HEK293 (cell line): ENCODE measurements around the gene CSK.

Experiments
- GLIS2 ChIP-seq: fragments of 450-650 bp; formaldehyde crosslinking; IDR thresholded peaks from 2 replicates; pipeline ENCODE4 v1.5.1; 2016; ENCODE audit warnings: missing biosample characterization, missing genetic modification characterization
- KLF10 ChIP-seq: fragments of 450-650 bp; IDR thresholded peaks from 2 replicates; pipeline ENCODE4 v1.5.1; 2018; ENCODE audit warnings: missing biosample characterization, mild to moderate bottlenecking, missing genetic modification characterization
- KLF8 ChIP-seq: fragments of 450-650 bp; formaldehyde crosslinking; IDR thresholded peaks from 2 replicates; pipeline ENCODE4 v1.5.1; 2016; ENCODE audit warnings: missing biosample characterization, missing genetic modification characterization
- MZF1 ChIP-seq: fragments of 450-650 bp; formaldehyde crosslinking; IDR thresholded peaks from 2 replicates; pipeline ENCODE4 v1.5.1; 2017; ENCODE audit warnings: missing biosample characterization, missing genetic modification characterization, borderline replicate concordance
- OSR2 ChIP-seq: fragments of 450-650 bp; formaldehyde crosslinking; IDR thresholded peaks from 2 replicates; pipeline ENCODE4 v1.5.1; 2016; ENCODE audit warnings: missing biosample characterization, missing genetic modification characterization
- OVOL3 ChIP-seq: fragments of 450-650 bp; formaldehyde crosslinking; IDR thresholded peaks from 2 replicates; pipeline ENCODE4 v1.5.1; 2016; ENCODE audit warnings: missing biosample characterization, missing genetic modification characterization
- PBX3 ChIP-seq: sonication (generic); formaldehyde crosslinking; IDR thresholded peaks from 2 replicates; pipeline ENCODE4 v1.8.1; 2022; ENCODE audit warnings: mild to moderate bottlenecking, moderate library complexity, missing genetic modification reagents
- PRDM4 ChIP-seq: fragments of 450-650 bp; formaldehyde crosslinking; IDR thresholded peaks from 2 replicates; pipeline ENCODE4 v1.5.1; 2017; ENCODE audit warnings: missing biosample characterization, missing genetic modification characterization
- PRDM6 ChIP-seq: fragments of 450-650 bp; formaldehyde crosslinking; IDR thresholded peaks from 2 replicates; pipeline ENCODE4 v1.5.1; 2017; ENCODE audit warnings: missing biosample characterization, missing genetic modification characterization
- RBAK ChIP-seq: fragments of 450-650 bp; formaldehyde crosslinking; IDR thresholded peaks from 2 replicates; pipeline ENCODE4 v1.5.1; 2016; ENCODE audit warnings: missing biosample characterization, missing genetic modification characterization
- SCRT2 ChIP-seq: fragments of 450-650 bp; formaldehyde crosslinking; IDR thresholded peaks from 2 replicates; pipeline ENCODE4 v1.5.1; 2016; ENCODE audit warnings: missing biosample characterization, missing genetic modification characterization
- ZBTB11 ChIP-seq: fragments of 450-650 bp; formaldehyde crosslinking; conservative IDR thresholded peaks from 2 replicates; pipeline ENCODE4 v1.5.1; 2016; ENCODE audit warnings: low read depth, missing biosample characterization, missing genetic modification characterization
- ZEB2 ChIP-seq: fragments of 450-650 bp; formaldehyde crosslinking; IDR thresholded peaks from 2 replicates; pipeline ENCODE4 v1.5.1; 2016; ENCODE audit warnings: missing biosample characterization, missing genetic modification characterization
- ZFP37 ChIP-seq: fragments of 450-650 bp; formaldehyde crosslinking; IDR thresholded peaks from 2 replicates; pipeline ENCODE4 v1.5.1; 2016; ENCODE audit warnings: missing biosample characterization, missing genetic modification characterization
- ZNF18 ChIP-seq: fragments of 450-650 bp; formaldehyde crosslinking; IDR thresholded peaks from 2 replicates; pipeline ENCODE4 v1.5.1; 2016; ENCODE audit warnings: missing biosample characterization, missing genetic modification characterization
- ZNF488 ChIP-seq: fragments of 450-650 bp; formaldehyde crosslinking; IDR thresholded peaks from 2 replicates; pipeline ENCODE4 v1.5.1; 2016; ENCODE audit warnings: missing biosample characterization, missing genetic modification characterization
- ZNF514 ChIP-seq: fragments of 450-650 bp; formaldehyde crosslinking; IDR thresholded peaks from 2 replicates; pipeline ENCODE4 v1.5.1; 2016; ENCODE audit warnings: missing biosample characterization, missing genetic modification characterization
- ZNF544 ChIP-seq: fragments of 450-650 bp; formaldehyde crosslinking; IDR thresholded peaks from 2 replicates; pipeline ENCODE4 v1.5.0; 2017; ENCODE audit warnings: missing biosample characterization, missing genetic modification characterization
- ZNF561 ChIP-seq: fragments of 450-650 bp; IDR thresholded peaks from 2 replicates; pipeline ENCODE4 v1.5.1; 2018; ENCODE audit warnings: missing biosample characterization, missing genetic modification characterization, borderline replicate concordance
- ZNF610 ChIP-seq: fragments of 450-650 bp; formaldehyde crosslinking; IDR thresholded peaks from 2 replicates; pipeline ENCODE4 v1.5.1; 2016; ENCODE audit warnings: missing biosample characterization, missing genetic modification characterization, borderline replicate concordance
- ZNF658 ChIP-seq: fragments of 450-650 bp; formaldehyde crosslinking; IDR thresholded peaks from 2 replicates; pipeline ENCODE4; 2016; ENCODE audit warnings: missing biosample characterization, missing genetic modification characterization
- ZNF677 ChIP-seq: fragments of 450-650 bp; IDR thresholded peaks from 2 replicates; pipeline ENCODE4 v1.5.0; 2018; ENCODE audit warnings: missing biosample characterization, mild to moderate bottlenecking, missing genetic modification characterization, moderate library complexity
- ZNF692 ChIP-seq: fragments of 450-650 bp; formaldehyde crosslinking; IDR thresholded peaks from 2 replicates; pipeline ENCODE4 v1.5.1; 2016; ENCODE audit warnings: missing biosample characterization, missing genetic modification characterization
- ZNF701 ChIP-seq: fragments of 450-650 bp; formaldehyde crosslinking; IDR thresholded peaks from 2 replicates; pipeline ENCODE4 v1.5.1; 2016; ENCODE audit warnings: missing biosample characterization, missing genetic modification characterization
- ZNF76 ChIP-seq: fragments of 450-650 bp; formaldehyde crosslinking; IDR thresholded peaks from 2 replicates; pipeline ENCODE4; 2016; ENCODE audit warnings: low read depth, missing biosample characterization, missing genetic modification characterization, borderline replicate concordance
- ZSCAN23 ChIP-seq: fragments of 450-650 bp; formaldehyde crosslinking; IDR thresholded peaks from 2 replicates; pipeline ENCODE4 v1.5.1; 2016; ENCODE audit warnings: missing biosample characterization, missing genetic modification characterization

Gene CSK

GRCh38 chr15:74842581-74843444 is 60.9 kb downstream of the CSK start, which contains the start of gene ULK3 (continued):
- peak; percentile 45; the same call in 1 of the 2 replicates for TF ChIP-seq ZBTB11 (tag by site-specific recombination)
- no peak; the same call in 1 of the 2 replicates for TF ChIP-seq PBX3 (CRISPR knock-in tag)
- TF ChIP-seq ZNF488: peak; percentile 35; the same call in 1 of the 2 replicates
- TF ChIP-seq ZNF610 (tag by site-specific recombination): no peak; the same call in 1 of the 2 replicates
- no peak for TF ChIP-seq ZNF701 (tag by site-specific recombination)
- peak; percentile 84 for TF ChIP-seq SCRT2
- TF ChIP-seq OVOL3: no peak
- no peak for TF ChIP-seq RBAK (tag by site-specific recombination)
- TF ChIP-seq ZNF692: peak; percentile 96
- TF ChIP-seq ZNF18: no peak
- peak; percentile 90 for TF ChIP-seq GLIS2
- TF ChIP-seq ZSCAN23: peak; percentile 51
- peak; percentile 46; the same call in 1 of the 2 replicates for TF ChIP-seq PRDM4
- TF ChIP-seq ZNF544: no peak
- TF ChIP-seq KLF8 (tag by site-specific recombination): peak; percentile 97
- TF ChIP-seq ZNF514 (tag by site-specific recombination): no peak
- TF ChIP-seq PRDM6 (tag by site-specific recombination): no peak
- TF ChIP-seq ZNF658 (tag by site-specific recombination): no peak
- peak; percentile 91; the same call in 1 of the 2 replicates for TF ChIP-seq ZNF561
- no peak; the same call in 1 of the 2 replicates for TF ChIP-seq MZF1 (tag by site-specific recombination)
- TF ChIP-seq ZNF677: peak; percentile 56; the same call in 1 of the 2 replicates
- peak; percentile 71 for TF ChIP-seq KLF10 (tag by site-specific recombination)
- TF ChIP-seq ZNF76 (tag by site-specific recombination): peak; percentile 48; the same call in 1 of the 2 replicates
- TF ChIP-seq OSR2 (tag by site-specific recombination): peak; percentile 53; the same call in 1 of the 2 replicates
- peak; percentile 81 for TF ChIP-seq ZFP37 (tag by site-specific recombination)
- peak; percentile 94 for TF ChIP-seq ZEB2
